Activated T-helper 2 cell treated with anti-CD3 and anti-CD28 coated beads, Interferon-gamma antibody, Interleukin-2, Interleukin-4, amounts not matched to agents 10 μg/mL and 5 μg/mL and 100 μg/mL, durations not matched to agents 14 hours and 24 hours and 36 hours (primary cell): ENCODE results near the gene XPR1. TPM values are rescaled to one million over a fixed set of nuclear protein-coding genes. Genes with fewer than 3 reads are reported as not detected.

Experiments
- DNase-seq: peaks from one replicate; pipeline ENCODE4 v3.0.0; 2021; ENCODE audit warnings: low spot score
- H3K27ac Mint-ChIP-seq: one replicate; pipeline ENCODE4 v1.8.0; 2021; ENCODE audit warnings: mixed read lengths
- H3K27me3 Mint-ChIP-seq: one replicate; pipeline ENCODE4 v1.8.0; 2021; ENCODE audit warnings: low read depth, mixed read lengths
- H3K36me3 Mint-ChIP-seq: one replicate; pipeline ENCODE4 v1.8.0; 2021; ENCODE audit warnings: low read depth, mixed read lengths
- H3K4me1 Mint-ChIP-seq: one replicate; pipeline ENCODE4 v1.8.0; 2021; ENCODE audit warnings: low read depth, mixed read lengths
- H3K4me3 Mint-ChIP-seq: one replicate; pipeline ENCODE4 v1.8.0; 2021; ENCODE audit warnings: low read depth, mild to moderate bottlenecking, moderate library complexity, mixed read lengths
- H3K9me3 Mint-ChIP-seq: one replicate; pipeline ENCODE4 v1.8.0; 2021; ENCODE audit warnings: mixed read lengths
- intact Hi-C: fragments of 100-400 bp; cut with micrococcal nuclease; formaldehyde crosslinking; loops from one replicate; pipeline ENCODE4 v1.15.1; 2023
- total RNA-seq: library from RNA; stranded (reverse); gene quantifications from 2 replicates; pipeline ENCODE4 v1.2.3, GENCODE V29; 2022

XPR1 gene
- total RNA-seq, 1 donor from 2014 or later, result 23.6 TPM

DNA sequence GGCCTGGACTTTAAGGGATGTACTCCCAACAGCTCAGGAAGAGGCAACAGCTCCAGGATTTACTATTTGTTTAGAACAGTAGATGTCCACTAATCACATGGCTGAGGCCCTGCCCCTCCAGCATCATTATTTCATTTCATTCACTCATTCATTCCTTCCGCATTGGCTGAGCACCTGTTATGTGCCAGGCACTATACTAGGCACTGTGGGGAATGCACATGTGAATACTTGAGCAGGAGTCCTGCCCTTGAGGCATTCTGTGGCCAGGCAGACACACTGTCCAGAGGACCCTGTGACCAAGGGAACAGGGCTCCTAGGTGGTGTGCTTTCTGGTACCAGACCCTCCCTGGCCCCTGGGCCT is 305.2 kb downstream of the XPR1 start:
- H3K9me3 Mint-ChIP-seq, result no peaks in the 10 kb centered on the region
- DNase-seq, result no peak
- H3K27me3 Mint-ChIP-seq, result no peaks in the 10 kb centered on the region
- H3K4me3 Mint-ChIP-seq, result no peak overlapping the region
- H3K27ac Mint-ChIP-seq, result no peak overlapping the region
- intact Hi-C loops, result no loop called here
- no peaks in the 10 kb centered on the region for H3K36me3 Mint-ChIP-seq
- peaks cover 3% of the 10 kb centered on the region for H3K4me1 Mint-ChIP-seq

DNA sequence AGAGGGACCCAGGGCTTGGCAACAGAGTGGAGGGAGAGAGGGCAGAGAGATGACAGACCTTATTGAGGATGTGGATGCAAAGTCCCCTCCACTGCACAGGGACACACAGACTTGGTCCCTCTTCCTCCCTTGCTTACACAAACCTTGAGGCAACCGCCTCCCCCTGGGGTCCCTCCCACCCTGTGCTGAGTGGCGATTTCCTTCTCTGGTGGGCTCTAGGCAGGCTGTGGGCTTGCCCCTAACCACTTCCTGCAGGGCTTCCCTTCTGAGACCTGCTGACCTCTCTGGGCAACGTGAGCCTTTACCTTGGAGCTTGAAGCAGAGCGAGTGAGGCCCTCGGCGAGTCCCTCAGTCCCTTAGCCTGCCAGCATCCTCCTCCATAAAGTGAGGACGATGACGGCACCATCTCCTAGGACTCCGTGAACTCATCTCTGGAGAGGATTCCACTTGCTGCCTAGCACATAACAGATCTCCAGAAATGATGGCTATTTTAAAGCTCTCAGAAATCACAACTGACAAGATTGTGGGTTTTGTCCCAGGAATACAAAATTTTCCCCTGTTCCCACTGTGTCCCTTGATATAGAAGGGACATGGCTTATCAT is 305.9 kb downstream of the XPR1 start:
- Mint-ChIP-seq H3K4me1 (peaks cover 3% of the 10 kb centered on the region), H3K36me3 (no peaks in the 10 kb centered on the region), H3K27ac (no peak overlapping the region), H3K9me3 (no peaks in the 10 kb centered on the region), H3K4me3 (no peak overlapping the region), H3K27me3 (no peaks in the 10 kb centered on the region)
- intact Hi-C loops, result no loop called here
- DNase-seq, result no peak

DNA sequence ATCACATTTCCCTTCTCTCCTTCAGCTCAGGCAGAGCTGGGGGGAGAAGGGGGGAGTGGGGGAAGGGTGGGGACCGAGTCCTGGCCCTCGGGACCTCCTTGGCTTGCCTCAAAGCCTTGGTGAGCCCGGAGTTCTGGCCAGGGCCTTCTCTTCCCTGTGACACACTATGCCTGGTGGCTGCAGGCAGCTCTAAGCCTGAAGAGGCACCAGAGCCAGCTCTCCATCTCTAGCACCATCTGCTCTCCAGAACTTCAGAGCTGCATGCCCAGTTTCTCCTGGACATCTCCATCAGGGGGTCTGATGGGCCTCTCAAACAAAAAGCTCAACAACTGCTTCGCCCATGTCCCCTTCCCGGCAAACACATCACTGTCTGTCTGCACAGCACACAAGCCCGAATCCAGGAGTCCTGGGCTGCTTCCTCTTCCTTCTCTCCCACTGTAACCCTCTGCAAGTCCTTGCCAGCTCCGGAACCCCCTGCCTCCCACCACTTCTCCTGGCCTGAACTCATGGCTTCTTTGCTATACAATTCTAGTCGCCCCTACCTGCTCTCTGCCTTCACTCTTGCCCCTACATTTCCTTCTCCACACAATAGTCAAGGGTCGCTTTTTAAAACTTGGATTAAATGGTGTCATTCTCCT is 307.4 kb downstream of the XPR1 start:
- no peak for DNase-seq
- Mint-ChIP-seq H3K9me3 (no peaks in the 10 kb centered on the region), H3K27ac (no peak overlapping the region), H3K36me3 (no peaks in the 10 kb centered on the region), H3K27me3 (no peaks in the 10 kb centered on the region), H3K4me3 (no peak overlapping the region), H3K4me1 (peaks cover 3% of the 10 kb centered on the region)
- intact Hi-C loops, result no loop called here

DNA sequence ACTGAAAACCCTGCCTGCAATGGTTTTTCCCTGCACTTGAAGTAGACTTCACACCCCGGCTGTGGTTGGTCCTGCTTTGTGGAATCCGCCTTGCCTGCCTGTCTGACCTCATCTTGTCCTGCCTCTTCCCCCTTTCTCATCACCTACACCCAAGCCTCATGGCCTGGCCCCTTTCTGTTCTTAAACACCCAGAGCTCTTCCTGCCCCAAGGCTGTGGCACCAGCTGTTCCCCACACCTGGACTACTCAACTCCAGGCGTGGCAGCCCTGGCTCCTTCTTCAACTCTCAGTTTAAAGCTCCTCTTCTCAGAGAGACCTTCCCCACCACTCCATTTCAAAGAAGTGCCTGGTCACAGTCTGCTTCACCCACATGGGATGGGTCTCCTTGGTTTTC is 307.9 kb downstream of the XPR1 start:
- Mint-ChIP-seq H3K36me3 (no peaks in the 10 kb centered on the region), H3K4me3 (no peak overlapping the region), H3K27ac (no peak overlapping the region), H3K9me3 (no peaks in the 10 kb centered on the region), H3K4me1 (peaks cover under 1% of the 10 kb centered on the region), H3K27me3 (no peaks in the 10 kb centered on the region)
- DNase-seq, result no peak
- intact Hi-C loops, result no loop called here

Other genes starting within 250 kb of the XPR1 start
- gene ACBD6, start 129.4 kb upstream of the XPR1 start, total RNA-seq, result 48.9 and 50.1 TPM in 2 replicates
- not detected in 2 replicates for gene OVAAL, start 73.1 kb upstream of the XPR1 start, total RNA-seq